ENCODE data around the gene PPM1G. TPM values are rescaled to one million over a fixed set of nuclear protein-coding genes. Genes with fewer than 3 reads are reported as not detected.

The PPM1G gene
- total RNA-seq, 3 donors from 2014 or later (not counting 1 experiment from before 2014, with no cell fraction given) = 63.9 to 73.8 (median 69.5) TPM

GRCh38 chr2:27356382-27357181 lies 52.8 kb downstream of the PPM1G start, which contains the start of gene GTF3C2:
TSS of gene GTF3C2 (minus strand) at chr2:27356764. CDS start at chr2:27343554, 13,210 bp downstream.
- H3K9me3 Mint-ChIP-seq = no peaks in the 10 kb centered on the region
- intact Hi-C loops (cut with micrococcal nuclease) = loop anchor here (1.0 to 5.0 kb wide), 5 partner anchors 14 to 144 kb away; partner anchors contain the start of genes ATRAID, EIF2B4, IFT172 and MPV17
- no peak for TF ChIP-seq CTCF (IDR thresholded peaks at IDR 0.05)
- DNase-seq (peak; percentile 89 to 97), ATAC-seq (peak; percentile 82 to 92 (median 83))
- Histone ChIP-seq H3K4me3 (ENCODE audit: low read length) (peak within 1 kb of the TSS; percentile 72), H3K4me1 (ENCODE audit: control insufficient read depth, insufficient read depth, low read length) (peaks cover 25% of the 10 kb centered on the region), H3K27me3 (ENCODE audit: control insufficient read depth, insufficient read depth, low read length) (no peaks in the 10 kb centered on the region), H3K27ac (ENCODE audit: low read length) (peak within 1 kb of the TSS; percentile 96), H3K36me3 (ENCODE audit: control insufficient read depth, insufficient read depth, low read length) (no peaks in the 10 kb centered on the region), H3K9me3 (ENCODE audit: control insufficient read depth, insufficient read depth, low read length) (no peaks in the 10 kb centered on the region)
- H3K36me3 Mint-ChIP-seq = no peaks in the 10 kb centered on the region
- H3K27ac Mint-ChIP-seq = peak within 1 kb of the TSS; percentile 98 to 100
- peaks cover 41 to 45% of the 10 kb centered on the region in 2 donors for H3K4me1 Mint-ChIP-seq
- H3K27me3 Mint-ChIP-seq (ENCODE audit: low read depth in 2 of 2) = no peaks in the 10 kb centered on the region
- peak within 1 kb of the TSS; percentile 99 for H3K4me3 Mint-ChIP-seq
- WGBS (ENCODE audit: insufficient coverage) = under 1% methylated on average over 67 of the region's 67 CpGs

GRCh38 chr2:27356056-27356381 lies 53.4 kb downstream of the PPM1G start:
- Histone ChIP-seq H3K4me1 (ENCODE audit: control insufficient read depth, insufficient read depth, low read length) (peaks cover 25% of the 10 kb centered on the region), H3K4me3 (ENCODE audit: low read length) (peak overlapping the region; percentile 72), H3K36me3 (ENCODE audit: control insufficient read depth, insufficient read depth, low read length) (no peaks in the 10 kb centered on the region), H3K27me3 (ENCODE audit: control insufficient read depth, insufficient read depth, low read length) (no peaks in the 10 kb centered on the region), H3K9me3 (ENCODE audit: control insufficient read depth, insufficient read depth, low read length) (no peaks in the 10 kb centered on the region), H3K27ac (ENCODE audit: low read length) (peak overlapping the region; percentile 96)
- Mint-ChIP-seq H3K4me1 (peaks cover 44 to 48% of the 10 kb centered on the region in 2 donors), H3K36me3 (no peaks in the 10 kb centered on the region), H3K27me3 (ENCODE audit: low read depth in 2 of 2) (no peaks in the 10 kb centered on the region), H3K27ac (peak overlapping the region; percentile 98 to 100), H3K4me3 (peak overlapping the region; percentile 99), H3K9me3 (no peaks in the 10 kb centered on the region)
- WGBS (ENCODE audit: insufficient coverage) = 0% methylated on average over 12 of the region's 12 CpGs
- ATAC-seq = peak; percentile 34 to 48 (median 38)
- TF ChIP-seq CTCF (IDR thresholded peaks at IDR 0.05) = no peak
- no peak for DNase-seq
- intact Hi-C loops (cut with micrococcal nuclease) = loop anchor here (1.0 to 5.0 kb wide), 5 partner anchors 14 to 144 kb away; partner anchors contain the start of genes ATRAID, EIF2B4, IFT172 and MPV17

GRCh38 chr2:27354597-27354927 lies 54.8 kb downstream of the PPM1G start:
- H3K4me3 ChIP-seq (ENCODE audit: low read length) = no peak overlapping the region
- Mint-ChIP-seq H3K4me1 (peaks cover 44 to 48% of the 10 kb centered on the region in 2 donors), H3K4me3 (peak overlapping the region; percentile 49), H3K36me3 (no peaks in the 10 kb centered on the region), H3K27me3 (ENCODE audit: low read depth in 2 of 2) (no peaks in the 10 kb centered on the region), H3K27ac (no peak overlapping the region), H3K9me3 (no peaks in the 10 kb centered on the region)
- intact Hi-C loops (cut with micrococcal nuclease) = no loop called here
- H3K27me3 ChIP-seq (ENCODE audit: control insufficient read depth, insufficient read depth, low read length) = no peaks in the 10 kb centered on the region
- DNase-seq = no peak
- peaks cover 2% of the 10 kb centered on the region for H3K36me3 ChIP-seq (ENCODE audit: control insufficient read depth, insufficient read depth, low read length)
- H3K4me1 ChIP-seq (ENCODE audit: control insufficient read depth, insufficient read depth, low read length) = peaks cover 25% of the 10 kb centered on the region
- WGBS (ENCODE audit: insufficient coverage) = 97% methylated on average over 7 of the region's 7 CpGs
- H3K9me3 ChIP-seq (ENCODE audit: control insufficient read depth, insufficient read depth, low read length) = no peaks in the 10 kb centered on the region
- no peak for ATAC-seq
- H3K27ac ChIP-seq (ENCODE audit: low read length) = no peak overlapping the region
- TF ChIP-seq CTCF (IDR thresholded peaks at IDR 0.05) = no peak
